ENCODE measurements around the gene UBE3A.
"Not testable (repeated sequence)": the region's sequence is repeated elsewhere in the genome, so short reads cannot be mapped to it uniquely, and the experiment has no call there.

The UBE3A gene

GRCh38 chr15:25437777-25438600 is 835 bp downstream of the UBE3A start:
- DNase-seq (ENCODE audit: low read depth), result peak; percentile 29

DNA sequence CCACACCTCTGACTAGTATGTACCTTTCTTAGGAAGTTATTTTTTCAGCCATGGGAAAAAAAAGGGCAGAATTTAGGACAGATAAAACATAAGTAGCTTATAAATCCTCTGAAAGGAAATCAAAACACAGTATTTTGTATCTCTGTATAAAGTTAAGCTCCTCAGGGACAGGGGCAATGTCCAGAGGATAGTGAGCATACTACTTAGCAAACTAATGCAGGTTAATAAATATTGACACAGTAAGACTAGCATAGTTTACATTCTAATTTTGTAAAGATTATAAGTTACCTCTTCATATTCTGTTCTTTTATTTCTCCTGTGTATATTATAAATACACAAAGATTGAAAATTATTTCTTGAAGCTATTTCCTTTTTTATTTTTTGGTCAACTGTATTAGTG is 2.1 kb downstream of the UBE3A start:
- DNase-seq (ENCODE audit: low read depth), result no peak

DNA sequence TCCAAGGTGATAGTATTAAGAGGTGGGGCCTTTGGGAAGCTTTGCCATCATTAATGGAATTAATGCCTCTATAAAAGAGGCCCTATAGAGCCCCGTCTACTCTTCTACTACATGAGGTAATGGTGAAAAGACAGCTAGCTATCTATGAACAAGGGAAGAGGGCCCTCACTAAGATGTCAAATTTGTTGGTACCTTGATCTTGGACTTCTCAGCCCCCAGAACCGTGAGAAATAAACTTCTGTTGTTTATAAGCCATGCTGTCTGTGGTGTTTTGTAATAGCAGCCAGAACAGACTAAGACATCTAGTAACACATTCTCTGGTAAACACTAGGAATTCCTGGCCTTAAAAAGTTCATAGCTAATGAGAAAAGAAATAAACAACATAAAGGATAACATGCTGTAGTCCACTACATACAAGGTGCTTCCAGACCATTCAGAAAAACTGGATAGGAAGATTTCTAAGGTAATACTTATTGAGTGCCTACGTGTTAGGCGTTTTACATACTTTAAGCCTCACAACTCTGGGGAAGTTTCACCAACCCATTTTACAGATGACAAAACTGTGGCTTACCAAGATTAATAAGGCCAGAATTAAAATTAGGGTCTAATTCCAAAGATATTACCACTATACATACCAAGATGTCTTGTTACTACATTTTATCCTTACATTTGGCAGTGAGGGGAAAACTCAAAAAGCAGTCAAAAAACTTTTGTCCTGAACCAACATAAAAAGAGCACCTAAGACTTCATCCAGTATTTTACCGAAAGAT is 3.2 kb downstream of the UBE3A start:
- DNase-seq (ENCODE audit: low read depth), result no peak

- no peak for DNase-seq (ENCODE audit: low read depth)
These were observed 5.5 kb downstream of the UBE3A start for GRCh38 chr15:25433118-25433865.

GRCh38 chr15:25431836-25432561 is 6.8 kb downstream of the UBE3A start:
- DNase-seq (ENCODE audit: low read depth), result no peak

DNA sequence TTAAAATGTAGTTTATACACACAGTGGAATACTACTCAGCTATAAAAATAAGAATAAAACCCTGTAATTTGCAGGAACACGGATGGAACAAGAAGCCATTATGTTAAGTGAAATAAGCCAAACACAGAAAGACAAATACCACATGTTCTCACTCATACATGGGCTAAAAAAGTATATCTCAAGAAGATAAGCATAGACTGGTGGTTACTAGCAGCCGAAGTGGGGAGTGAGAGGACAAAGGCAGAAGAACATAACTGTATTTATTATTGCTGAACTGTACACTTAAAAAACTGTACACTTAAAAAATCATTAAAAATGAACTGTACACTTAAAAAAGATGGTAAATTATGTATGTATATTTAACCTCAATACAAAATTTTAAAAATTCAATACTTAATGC is 11.0 kb downstream of the UBE3A start:
- no peak for DNase-seq (ENCODE audit: low read depth)

DNA sequence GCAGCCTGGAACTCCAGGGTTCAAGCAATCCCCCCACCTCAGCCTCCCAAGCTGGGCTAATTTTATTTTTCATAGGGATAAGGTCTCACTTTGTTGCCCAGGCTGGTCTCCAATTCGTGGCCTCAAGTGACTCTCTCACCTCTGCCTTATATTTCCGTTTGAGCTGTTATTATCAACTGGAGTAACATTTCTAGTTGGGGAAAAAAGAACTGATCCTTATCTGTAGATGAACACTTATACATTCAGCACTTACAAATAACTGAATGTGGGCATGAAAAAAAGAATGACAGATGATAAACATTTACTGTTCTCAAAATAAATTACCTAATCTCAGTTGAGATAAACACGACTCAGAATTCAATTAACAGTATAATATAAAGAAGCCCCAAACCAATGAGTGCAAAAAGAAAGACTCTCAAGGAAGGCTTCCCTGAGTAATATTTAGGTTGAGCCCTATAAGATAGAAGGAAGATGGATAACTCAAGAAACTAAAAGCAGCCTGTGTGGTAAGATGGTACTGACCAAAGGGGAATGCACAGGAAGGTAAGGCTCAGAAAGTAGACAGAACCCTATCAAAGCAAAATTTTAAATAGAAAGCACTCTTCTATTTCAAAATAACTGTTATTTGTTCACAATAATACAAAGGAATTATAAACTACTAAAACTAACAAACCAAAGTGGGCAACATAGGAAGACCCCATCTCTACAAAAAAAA is 11.8 kb downstream of the UBE3A start:
- no peak for DNase-seq (ENCODE audit: low read depth)

GRCh38 chr15:25424073-25424472 is 14.8 kb downstream of the UBE3A start:
- DNase-seq (ENCODE audit: low read depth), result no peak

DNA sequence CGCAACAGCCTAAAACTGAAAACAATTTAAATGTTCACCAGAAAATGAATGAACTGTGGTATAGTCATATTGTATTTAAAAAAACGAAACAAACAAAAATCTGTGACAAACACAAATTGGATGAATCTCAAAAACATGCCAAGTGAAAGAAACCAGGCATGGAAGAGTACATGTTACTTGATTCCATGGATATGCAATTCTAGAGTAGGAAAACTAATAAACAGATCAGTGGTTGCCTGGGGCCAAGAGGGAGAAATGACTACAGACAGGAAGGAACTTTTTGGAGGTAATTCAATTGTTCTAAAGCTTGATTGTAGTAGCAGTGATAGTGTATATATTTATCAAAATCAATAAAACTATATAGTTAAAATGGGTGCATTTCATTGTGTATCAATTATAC is 16.8 kb downstream of the UBE3A start:
- DNase-seq (ENCODE audit: low read depth), result no peak

DNA sequence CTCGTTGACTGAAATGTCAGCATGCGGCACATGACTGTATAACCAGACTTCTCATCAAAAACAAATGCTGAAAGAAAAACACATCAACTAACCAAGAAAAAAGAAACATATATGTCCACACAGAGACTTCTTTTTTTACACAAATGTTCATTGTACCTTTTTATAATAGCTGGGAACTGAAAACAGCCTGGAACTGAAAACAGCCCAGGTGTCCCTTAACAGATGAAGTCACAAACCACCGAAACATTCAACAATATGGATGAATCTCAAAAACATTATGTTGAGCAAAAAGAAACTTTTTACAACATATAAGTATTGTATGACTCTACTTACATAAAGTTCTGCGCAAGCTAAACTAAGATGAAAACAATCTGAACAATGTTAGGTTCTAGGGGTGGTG is 20.6 kb downstream of the UBE3A start:
- DNase-seq (ENCODE audit: low read depth), result no peak

GRCh38 chr15:25417604-25418003 is 21.2 kb downstream of the UBE3A start:
- no peak for DNase-seq (ENCODE audit: low read depth)

GRCh38 chr15:25416693-25417092 is 22.1 kb downstream of the UBE3A start:
- no peak for DNase-seq (ENCODE audit: low read depth)

GRCh38 chr15:25415707-25416106 is 23.1 kb downstream of the UBE3A start:
- no peak for DNase-seq (ENCODE audit: low read depth)

DNA sequence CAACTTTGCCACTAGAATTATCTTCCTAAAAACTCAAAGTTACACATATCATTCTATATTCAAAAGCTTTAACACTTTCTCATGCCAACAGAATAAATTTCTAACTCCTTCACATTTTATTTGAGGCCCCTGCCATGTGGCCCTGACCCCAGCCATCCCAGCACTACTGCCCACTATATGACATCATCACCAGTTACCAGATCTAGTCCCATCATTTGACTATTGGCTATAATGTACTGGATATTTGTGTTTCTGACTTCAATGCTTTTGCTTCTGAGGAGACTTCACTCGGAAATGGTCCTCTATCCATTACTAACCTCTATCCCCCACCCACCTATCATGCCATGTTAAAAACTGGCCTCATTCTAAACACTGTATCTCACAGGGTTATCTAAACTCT is 23.6 kb downstream of the UBE3A start:
- DNase-seq (ENCODE audit: low read depth), result no peak

DNA sequence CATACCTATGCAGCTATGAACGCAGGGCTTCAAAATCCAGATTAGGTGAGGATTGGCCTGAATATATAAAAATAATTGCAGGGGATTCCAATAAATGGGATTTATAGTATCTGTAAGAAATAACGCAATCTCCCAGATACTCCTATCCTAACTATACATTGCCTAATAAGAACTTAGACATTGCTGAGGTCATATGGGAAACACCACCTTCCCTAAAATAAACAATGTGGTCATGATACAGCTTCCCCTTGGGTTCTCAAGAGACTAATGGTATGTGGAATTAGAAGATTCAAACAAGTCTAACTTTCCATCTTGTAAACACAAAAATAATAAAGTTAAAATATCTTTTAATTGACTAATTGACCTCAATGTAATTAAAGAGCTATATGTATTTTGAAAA is 28.2 kb downstream of the UBE3A start:
- no peak for DNase-seq (ENCODE audit: low read depth)

- not testable (repeated sequence) for DNase-seq (ENCODE audit: low read depth)
These were observed 29.1 kb downstream of the UBE3A start for GRCh38 chr15:25409731-25410130.

DNA sequence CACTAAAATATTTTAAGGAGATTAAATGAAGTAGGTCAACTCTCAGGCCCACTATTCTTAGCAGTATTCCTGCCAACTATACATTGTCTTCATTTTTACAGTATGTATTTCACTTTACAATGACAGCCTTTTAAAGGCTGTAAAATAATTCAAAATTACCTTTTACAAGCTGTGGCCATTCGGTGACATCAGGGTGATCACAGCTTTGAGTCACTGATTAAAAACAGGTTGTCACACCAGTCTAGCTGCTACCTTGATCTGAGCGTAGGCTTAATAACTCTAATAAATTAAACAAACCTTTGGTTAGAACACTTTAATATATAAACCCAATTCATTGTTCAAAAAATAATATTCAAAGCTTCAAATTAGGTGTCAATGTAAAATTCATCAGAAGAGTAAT is 29.9 kb downstream of the UBE3A start:
- DNase-seq (ENCODE audit: low read depth), result no peak

DNA sequence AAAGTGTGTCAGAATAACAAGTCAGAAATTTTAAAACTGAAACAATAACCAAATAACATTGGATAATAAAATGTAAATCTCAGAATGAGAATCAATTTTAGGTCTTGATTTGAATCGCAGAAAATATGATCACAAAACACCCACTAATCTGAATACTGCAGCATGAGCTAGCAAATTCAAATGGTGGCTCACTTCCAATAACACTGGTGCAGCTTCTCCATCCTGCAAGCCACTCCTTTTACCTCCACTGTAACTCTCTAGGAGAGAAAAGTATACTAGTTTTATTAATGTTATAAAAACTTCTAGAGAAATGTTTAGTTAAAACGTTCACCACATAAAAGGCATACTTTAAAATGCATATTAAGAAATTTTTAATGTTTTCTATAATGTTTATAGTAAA is 30.4 kb downstream of the UBE3A start:
- no peak for DNase-seq (ENCODE audit: low read depth)

DNA sequence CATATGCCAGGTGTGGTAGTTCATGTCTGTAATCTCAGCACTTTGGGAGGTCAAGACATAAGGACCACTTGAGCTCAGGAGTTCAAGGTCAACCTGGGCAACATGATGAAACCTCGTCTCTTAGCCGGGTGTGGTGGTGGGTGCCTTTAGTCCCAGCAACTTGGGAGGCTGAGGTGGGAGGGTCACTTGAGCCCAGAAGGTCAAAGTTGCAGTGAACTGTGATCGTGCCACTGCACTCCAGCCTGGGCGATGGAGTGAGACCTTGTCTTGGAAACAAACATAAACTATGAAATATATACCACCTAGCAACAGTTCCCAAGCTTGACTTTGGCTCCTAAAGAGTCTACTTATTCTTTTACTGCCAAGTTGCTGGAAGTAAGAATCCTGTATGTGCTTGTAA is 30.9 kb downstream of the UBE3A start:
- no peak for DNase-seq (ENCODE audit: low read depth)

GRCh38 chr15:25406846-25407245 is 32.0 kb downstream of the UBE3A start:
- DNase-seq (ENCODE audit: low read depth), result no peak

- DNase-seq (ENCODE audit: low read depth), result no peak
These were observed 32.6 kb downstream of the UBE3A start for GRCh38 chr15:25406261-25406660.

Data from stromal cell of bone marrow (primary cell).